Prostate gland (tissue), 2 donors: ENCODE results near the gene OTOL1.
"Not testable (repeated sequence)": the region's sequence is repeated elsewhere in the genome, so short reads cannot be mapped to it uniquely, and the experiment has no call there.

Experiments
- CTCF ChIP-seq, 4 experiments: fragments of 200-600 bp in 2 of 4; fragments of 450-650 bp in 2 of 4; sonication (generic) in 2 of 4; IDR thresholded peaks; 1 replicate in 3 of 4; 2 replicates in 1 of 4; pipeline ENCODE4 v1.5.1; 2016 to 2019; ENCODE audit warnings: antibody characterized with exemption in 4 of 4, mild to moderate bottlenecking in 2 of 4, moderate library complexity in 2 of 4
- POLR2A ChIP-seq: fragments of 450-650 bp; IDR thresholded peaks from one replicate; pipeline ENCODE4 v1.6.1; 2016; ENCODE audit warnings: antibody characterized with exemption, mild to moderate bottlenecking
- POLR2AphosphoS5 ChIP-seq: sonication (generic); formaldehyde crosslinking; IDR thresholded peaks from one replicate; pipeline ENCODE4 v1.6.1; 2017; ENCODE audit warnings: antibody characterized with exemption

GRCh38 chr3:161488284-161488683, 8.3 kb upstream of the OTOL1 start:
- TF ChIP-seq CTCF (IDR thresholded peaks at IDR 0.05); POLR2AphosphoS5; POLR2A: not testable (repeated sequence)
